Measurements from ENCODE around the gene USP3.

GRCh38 chr15:63556736-63557135 is 52.3 kb downstream of the USP3 start:
- TF ChIP-seq GATA3 (IDR thresholded peaks at IDR 0.05; ENCODE audit: low read depth, low read length) (no peak), GATA2 (IDR thresholded peaks at IDR 0.05; ENCODE audit: low read depth, low read length) (no peak)

All from SH-SY5Y (cell line).